WTC11 (cell line): ENCODE measurements around the gene STAB2. TPM values are rescaled to one million over a fixed set of nuclear protein-coding genes. Genes with fewer than 3 reads are reported as not detected.

Experiments
- ATAC-seq: fragments of 200-7000 bp; cut with Tn5 transposase; 2 replicates; pipeline ENCODE4 v1.10.0; 2021; ENCODE audit warnings: mild to moderate bottlenecking, moderate library complexity
- CTCF ChIA-PET: fragments of 300-600 bp; sonication (Branson Sonifier 250); formaldehyde crosslinking; loops from one replicate; lab custom pipeline; 2021; ENCODE audit warnings: antibody characterized with exemption; lab: Charles Lee
- POLR2A ChIA-PET: fragments of 350-600 bp; sonication (Branson Sonifier 250); formaldehyde crosslinking; loops from one replicate; lab custom pipeline; 2021; ENCODE audit warnings: antibody characterized with exemption; lab: Charles Lee
- DNase-seq: peaks from one replicate; pipeline ENCODE4 v3.0.0; 2021; ENCODE audit warnings: low spot score
- H3K27ac Mint-ChIP-seq: 2 replicates; pipeline ENCODE4 v1.8.0; 2021; ENCODE audit warnings: mixed read lengths
- H3K27me3 Mint-ChIP-seq: 2 replicates; pipeline ENCODE4 v1.8.0; 2021; ENCODE audit warnings: low read depth, mild to moderate bottlenecking, moderate library complexity, mixed read lengths
- H3K36me3 Mint-ChIP-seq: 2 replicates; pipeline ENCODE4 v1.8.0; 2021; ENCODE audit warnings: mixed read lengths
- H3K4me1 Mint-ChIP-seq: 2 replicates; pipeline ENCODE4 v1.8.0; 2022; ENCODE audit warnings: mixed read lengths
- H3K4me3 Mint-ChIP-seq: 2 replicates; pipeline ENCODE4 v1.8.0; 2021; ENCODE audit warnings: mild to moderate bottlenecking, moderate library complexity, mixed read lengths
- H3K9me3 Mint-ChIP-seq: 2 replicates; pipeline ENCODE4 v1.8.0; 2021; ENCODE audit warnings: mixed read lengths
- ELF4 ChIP-seq: sonication (generic); formaldehyde crosslinking; IDR thresholded peaks from 2 replicates; pipeline ENCODE4 v1.8.1; 2022; ENCODE audit warnings: low read depth, mild to moderate bottlenecking, moderate library complexity, missing genetic modification reagents
- EMX1 ChIP-seq: fragments of 250-450 bp; sonication (Bioruptor Pico); IDR thresholded peaks from 2 replicates; pipeline ENCODE4 v1.8.0; 2021; ENCODE audit warnings: mild to moderate bottlenecking
- FOXP1 ChIP-seq: sonication (generic); formaldehyde crosslinking; IDR thresholded peaks from 2 replicates; pipeline ENCODE4 v1.8.0; 2022; ENCODE audit warnings: missing genetic modification reagents, mild to moderate bottlenecking, moderate library complexity, borderline replicate concordance
- KAT7 ChIP-seq: sonication (generic); formaldehyde crosslinking; IDR thresholded peaks from 2 replicates; pipeline ENCODE4 v1.8.1; 2023; ENCODE audit warnings: missing genetic modification reagents, mild to moderate bottlenecking, borderline replicate concordance
- PRRX2 ChIP-seq: fragments of 250-450 bp; sonication (Bioruptor Pico); IDR thresholded peaks from 2 replicates; pipeline ENCODE4 v1.8.0; 2021; ENCODE audit warnings: mild to moderate bottlenecking
- SP1 ChIP-seq: sonication (generic); formaldehyde crosslinking; conservative IDR thresholded peaks from 2 replicates; pipeline ENCODE4 v1.8.1; 2022; ENCODE audit warnings: missing genetic modification reagents
- TP53 ChIP-seq: sonication (generic); formaldehyde crosslinking; IDR thresholded peaks from 2 replicates; pipeline ENCODE4 v1.8.1; 2023; ENCODE audit warnings: mild to moderate bottlenecking, missing genetic modification reagents
- ZNF317 ChIP-seq: sonication (generic); formaldehyde crosslinking; IDR thresholded peaks from 2 replicates; pipeline ENCODE4 v1.8.1; 2023; ENCODE audit warnings: low read depth, mild to moderate bottlenecking, moderate library complexity, missing genetic modification reagents, borderline replicate concordance
- ZSCAN18 ChIP-seq: fragments of 250-450 bp; sonication (Bioruptor Pico); IDR thresholded peaks from 2 replicates; pipeline ENCODE4 v2.1.2; 2022; ENCODE audit warnings: mild to moderate bottlenecking, moderate library complexity
- total RNA-seq: library from RNA; stranded (reverse); gene quantifications from 3 replicates; pipeline ENCODE4 v1.2.3, GENCODE V29; 2021
- TF ChIP-seq, protein P1 (sequence below): fragments of 250-450 bp; sonication (Bioruptor Pico); IDR thresholded peaks from 2 replicates; pipeline ENCODE4 v1.9.0; 2021; ENCODE audit warnings: mild to moderate bottlenecking
- TF ChIP-seq, protein P2 (sequence below): fragments of 250-450 bp; sonication (Bioruptor Pico); IDR thresholded peaks from 2 replicates; pipeline ENCODE4 v1.9.0; 2021; ENCODE audit warnings: moderate library complexity, mild to moderate bottlenecking, inconsistent platforms, borderline replicate concordance
- TF ChIP-seq, protein P3 (sequence below): fragments of 250-450 bp; sonication (Bioruptor Pico); IDR thresholded peaks from 2 replicates; pipeline ENCODE4 v1.9.0; 2021; ENCODE audit warnings: mild to moderate bottlenecking
- TF ChIP-seq, protein P4 (sequence below): sonication (generic); formaldehyde crosslinking; IDR thresholded peaks from 2 replicates; pipeline ENCODE4 v1.8.1; 2022; ENCODE audit warnings: missing genetic modification reagents, borderline replicate concordance
- TF ChIP-seq, protein P5 (sequence below): sonication (generic); formaldehyde crosslinking; conservative IDR thresholded peaks from 2 replicates; pipeline ENCODE4 v1.8.1; 2023; ENCODE audit warnings: mild to moderate bottlenecking, low read depth, missing genetic modification reagents, moderate library complexity

The STAB2 gene
- total RNA-seq, 1 experiment from 2014 or later, result 0.48 TPM

- TF ChIP-seq ZSCAN18 (CRISPR knock-in tag) (no peak), EMX1 (CRISPR knock-in tag) (no peak)
These were observed 103.4 kb downstream of the STAB2 start (continued) for GRCh38 chr12:103690426-103690825.

- ChIA-PET POLR2A (no interaction called here), CTCF (interaction anchor here (1.2 kb wide), 1 partner anchor 58 kb away, joined by 3 read pairs; no protein-coding TSS in a partner anchor)
- DNase-seq (no peak), ATAC-seq (no peak)
- Mint-ChIP-seq H3K36me3 (no peaks in the 10 kb centered on the region), H3K4me3 (no peak overlapping the region), H3K9me3 (no peaks in the 10 kb centered on the region), H3K27me3 (no peaks in the 10 kb centered on the region)
- no peak for TF ChIP-seq SP1
- no peak for TF ChIP-seq FOXP1 (CRISPR knock-in tag)
- TF ChIP-seq, all 79 proteins: peak for 0
- Mint-ChIP-seq H3K4me1 (peaks cover 8% of the 10 kb centered on the region), H3K27ac (no peak overlapping the region)
These were observed 104.0 kb downstream of the STAB2 start for GRCh38 chr12:103691063-103691462.

- TF ChIP-seq, protein P1, sequence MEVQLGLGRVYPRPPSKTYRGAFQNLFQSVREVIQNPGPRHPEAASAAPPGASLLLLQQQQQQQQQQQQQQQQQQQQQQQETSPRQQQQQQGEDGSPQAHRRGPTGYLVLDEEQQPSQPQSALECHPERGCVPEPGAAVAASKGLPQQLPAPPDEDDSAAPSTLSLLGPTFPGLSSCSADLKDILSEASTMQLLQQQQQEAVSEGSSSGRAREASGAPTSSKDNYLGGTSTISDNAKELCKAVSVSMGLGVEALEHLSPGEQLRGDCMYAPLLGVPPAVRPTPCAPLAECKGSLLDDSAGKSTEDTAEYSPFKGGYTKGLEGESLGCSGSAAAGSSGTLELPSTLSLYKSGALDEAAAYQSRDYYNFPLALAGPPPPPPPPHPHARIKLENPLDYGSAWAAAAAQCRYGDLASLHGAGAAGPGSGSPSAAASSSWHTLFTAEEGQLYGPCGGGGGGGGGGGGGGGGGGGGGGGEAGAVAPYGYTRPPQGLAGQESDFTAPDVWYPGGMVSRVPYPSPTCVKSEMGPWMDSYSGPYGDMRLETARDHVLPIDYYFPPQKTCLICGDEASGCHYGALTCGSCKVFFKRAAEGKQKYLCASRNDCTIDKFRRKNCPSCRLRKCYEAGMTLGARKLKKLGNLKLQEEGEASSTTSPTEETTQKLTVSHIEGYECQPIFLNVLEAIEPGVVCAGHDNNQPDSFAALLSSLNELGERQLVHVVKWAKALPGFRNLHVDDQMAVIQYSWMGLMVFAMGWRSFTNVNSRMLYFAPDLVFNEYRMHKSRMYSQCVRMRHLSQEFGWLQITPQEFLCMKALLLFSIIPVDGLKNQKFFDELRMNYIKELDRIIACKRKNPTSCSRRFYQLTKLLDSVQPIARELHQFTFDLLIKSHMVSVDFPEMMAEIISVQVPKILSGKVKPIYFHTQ (CRISPR knock-in tag), result no peak
- TF ChIP-seq, protein P2, sequence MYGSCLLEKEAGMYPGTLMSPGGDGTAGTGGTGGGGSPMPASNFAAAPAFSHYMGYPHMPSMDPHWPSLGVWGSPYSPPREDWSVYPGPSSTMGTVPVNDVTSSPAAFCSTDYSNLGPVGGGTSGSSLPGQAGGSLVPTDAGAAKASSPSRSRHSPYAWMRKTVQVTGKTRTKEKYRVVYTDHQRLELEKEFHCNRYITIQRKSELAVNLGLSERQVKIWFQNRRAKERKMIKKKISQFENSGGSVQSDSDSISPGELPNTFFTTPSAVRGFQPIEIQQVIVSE, result no peak
- TF ChIP-seq ZNF317, result no peak
- no peak for TF ChIP-seq KAT7 (CRISPR knock-in tag)
- TF ChIP-seq, protein P3, sequence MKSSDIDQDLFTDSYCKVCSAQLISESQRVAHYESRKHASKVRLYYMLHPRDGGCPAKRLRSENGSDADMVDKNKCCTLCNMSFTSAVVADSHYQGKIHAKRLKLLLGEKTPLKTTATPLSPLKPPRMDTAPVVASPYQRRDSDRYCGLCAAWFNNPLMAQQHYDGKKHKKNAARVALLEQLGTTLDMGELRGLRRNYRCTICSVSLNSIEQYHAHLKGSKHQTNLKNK (CRISPR knock-in tag), result no peak
- TF ChIP-seq, protein P4, sequence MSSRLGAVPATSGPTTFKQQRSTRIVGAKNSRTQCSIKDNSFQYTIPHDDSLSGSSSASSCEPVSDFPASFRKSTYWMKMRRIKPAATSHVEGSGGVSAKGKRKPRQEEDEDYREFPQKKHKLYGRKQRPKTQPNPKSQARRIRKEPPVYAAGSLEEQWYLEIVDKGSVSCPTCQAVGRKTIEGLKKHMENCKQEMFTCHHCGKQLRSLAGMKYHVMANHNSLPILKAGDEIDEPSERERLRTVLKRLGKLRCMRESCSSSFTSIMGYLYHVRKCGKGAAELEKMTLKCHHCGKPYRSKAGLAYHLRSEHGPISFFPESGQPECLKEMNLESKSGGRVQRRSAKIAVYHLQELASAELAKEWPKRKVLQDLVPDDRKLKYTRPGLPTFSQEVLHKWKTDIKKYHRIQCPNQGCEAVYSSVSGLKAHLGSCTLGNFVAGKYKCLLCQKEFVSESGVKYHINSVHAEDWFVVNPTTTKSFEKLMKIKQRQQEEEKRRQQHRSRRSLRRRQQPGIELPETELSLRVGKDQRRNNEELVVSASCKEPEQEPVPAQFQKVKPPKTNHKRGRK (CRISPR knock-in tag), result no peak
- TF ChIP-seq TP53 (CRISPR knock-in tag), result no peak
- no peak for TF ChIP-seq ELF4 (CRISPR knock-in tag)
- TF ChIP-seq PRRX2 (CRISPR knock-in tag), result no peak
- TF ChIP-seq, protein P5, sequence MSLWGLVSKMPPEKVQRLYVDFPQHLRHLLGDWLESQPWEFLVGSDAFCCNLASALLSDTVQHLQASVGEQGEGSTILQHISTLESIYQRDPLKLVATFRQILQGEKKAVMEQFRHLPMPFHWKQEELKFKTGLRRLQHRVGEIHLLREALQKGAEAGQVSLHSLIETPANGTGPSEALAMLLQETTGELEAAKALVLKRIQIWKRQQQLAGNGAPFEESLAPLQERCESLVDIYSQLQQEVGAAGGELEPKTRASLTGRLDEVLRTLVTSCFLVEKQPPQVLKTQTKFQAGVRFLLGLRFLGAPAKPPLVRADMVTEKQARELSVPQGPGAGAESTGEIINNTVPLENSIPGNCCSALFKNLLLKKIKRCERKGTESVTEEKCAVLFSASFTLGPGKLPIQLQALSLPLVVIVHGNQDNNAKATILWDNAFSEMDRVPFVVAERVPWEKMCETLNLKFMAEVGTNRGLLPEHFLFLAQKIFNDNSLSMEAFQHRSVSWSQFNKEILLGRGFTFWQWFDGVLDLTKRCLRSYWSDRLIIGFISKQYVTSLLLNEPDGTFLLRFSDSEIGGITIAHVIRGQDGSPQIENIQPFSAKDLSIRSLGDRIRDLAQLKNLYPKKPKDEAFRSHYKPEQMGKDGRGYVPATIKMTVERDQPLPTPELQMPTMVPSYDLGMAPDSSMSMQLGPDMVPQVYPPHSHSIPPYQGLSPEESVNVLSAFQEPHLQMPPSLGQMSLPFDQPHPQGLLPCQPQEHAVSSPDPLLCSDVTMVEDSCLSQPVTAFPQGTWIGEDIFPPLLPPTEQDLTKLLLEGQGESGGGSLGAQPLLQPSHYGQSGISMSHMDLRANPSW (CRISPR knock-in tag), result no peak
- TF ChIP-seq, all 79 proteins: peak for 0
- ATAC-seq (no peak), DNase-seq (no peak)
- peaks cover 8% of the 10 kb centered on the region for H3K4me1 Mint-ChIP-seq
- H3K27me3 Mint-ChIP-seq, result no peaks in the 10 kb centered on the region; the same call in 1 of the 2 replicates
- H3K4me3 Mint-ChIP-seq, result no peak overlapping the region
- H3K27ac Mint-ChIP-seq, result no peak overlapping the region
- CTCF ChIA-PET, result interaction anchor here (0.6 to 1.3 kb wide), 2 partner anchors 63 to 444 kb away, joined by 6 to 9 read pairs; no protein-coding TSS in a partner anchor
- no peaks in the 10 kb centered on the region for H3K9me3 Mint-ChIP-seq
- no peaks in the 10 kb centered on the region for H3K36me3 Mint-ChIP-seq
- POLR2A ChIA-PET, result no interaction called here
These were observed 109.0 kb downstream of the STAB2 start for GRCh38 chr12:103696101-103696500.
